ENCODE measurements around the gene CFAP44. TPM values are rescaled to one million over a fixed set of nuclear protein-coding genes. Genes with fewer than 3 reads are reported as not detected.

Gene CFAP44
- total and polyA plus RNA-seq, 2 of the 4 experiments (the other 2 are of a cell fraction): 0.90 to 1.7 TPM

GRCh38 chr3:113421082-113421481 is 20.2 kb downstream of the CFAP44 start:
- no peak overlapping the region for H2BK5ac ChIP-seq (ENCODE audit: low read depth, low read length, poor library complexity, severe bottlenecking)
- H3K27me3 ChIP-seq (ENCODE audit: control insufficient read depth, insufficient read depth, low read length): no peaks in the 10 kb centered on the region
- no TSS peak for BruUV-seq (replicated peaks)
- no peak for DNase-seq
- H3K56ac ChIP-seq (ENCODE audit: extremely low read depth, insufficient read depth, low read length): no peak overlapping the region
- ChIA-PET POLR2A (ENCODE audit: unreplicated experiment) (no interaction called here), CTCF (no interaction called here)
- H2AK5ac ChIP-seq (ENCODE audit: low read depth, low read length): no peak overlapping the region
- H3K23ac ChIP-seq (ENCODE audit: low read depth, low read length): no peak overlapping the region
- no peak overlapping the region for H3K18ac ChIP-seq (ENCODE audit: low read depth, low read length)
- H4K8ac ChIP-seq (ENCODE audit: low read depth in 2 of 2, low read length in 2 of 2): no peak overlapping the region
- in situ Hi-C loops (cut with MboI; ENCODE audit: low sequenced_read_pairs): no loop called here
- H3K4me3 ChIP-seq (ENCODE audit: insufficient read depth, low read depth, low read length): no peak overlapping the region
- WGBS, 2 experiments (ENCODE audit: extremely low coverage in 2 of 2, insufficient read length in 1 of 2): no CpG with 5 or more reads among the region's 3 CpGs
- H3K4me1 ChIP-seq (ENCODE audit: control insufficient read depth, insufficient read depth, low read length): no peaks in the 10 kb centered on the region
- no peak for ATAC-seq (ENCODE audit: low read depth)
- H3K9me1 ChIP-seq (ENCODE audit: insufficient read depth, low read length): no peaks in the 10 kb centered on the region
- no peak overlapping the region for H3K27ac ChIP-seq (ENCODE audit: insufficient read depth, low read length)
- H2BK15ac ChIP-seq (ENCODE audit: low read depth, low read length): no peak overlapping the region
- H2AK9ac ChIP-seq (replicated peaks; ENCODE audit: low read depth, low read length, poor library complexity): no peak overlapping the region
- no peak overlapping the region for H3K4me2 ChIP-seq (ENCODE audit: low read depth, low read length)
- H3K36me3 ChIP-seq (ENCODE audit: control insufficient read depth, insufficient read depth, low read length): no peaks in the 10 kb centered on the region; the same call in none of the 2 replicates
- H3K4ac ChIP-seq (ENCODE audit: low read depth, low read length): no peak overlapping the region
- no peaks in the 10 kb centered on the region for H4K20me1 ChIP-seq (ENCODE audit: insufficient read depth, low read length)
- H4K91ac ChIP-seq (ENCODE audit: insufficient read depth, low read depth, low read length): no peak overlapping the region
- no peak overlapping the region for H2BK20ac ChIP-seq (ENCODE audit: low read depth, low read length)
- no peaks in the 10 kb centered on the region for H3K79me1 ChIP-seq (ENCODE audit: low read depth in 1 of 2, low read length in 2 of 2)
- TF ChIP-seq USF2 (IDR thresholded peaks at IDR 0.05; ENCODE audit: low read depth, low read length): no peak
- no peak for TF ChIP-seq RCOR1 (IDR thresholded peaks at IDR 0.05; ENCODE audit: insufficient replicate concordance, low read length)
- TF ChIP-seq CEBPB (IDR thresholded peaks at IDR 0.05; ENCODE audit: low read depth, low read length): no peak
- no peak for TF ChIP-seq FOS (IDR thresholded peaks at IDR 0.05; ENCODE audit: low read depth, low read length)
- TF ChIP-seq POLR2A (IDR thresholded peaks at IDR 0.05; ENCODE audit: low read depth, low read length): no peak
- H3K14ac ChIP-seq (replicated peaks; ENCODE audit: low read depth, low read length): no peak overlapping the region
- H3K9me3 ChIP-seq (ENCODE audit: control insufficient read depth, insufficient read depth, low read length): no peaks in the 10 kb centered on the region
- no peak overlapping the region for H2BK120ac ChIP-seq (ENCODE audit: low read depth, low read length)
- H4K5ac ChIP-seq (ENCODE audit: low read depth, low read length): no peak overlapping the region
- dilution Hi-C loops (cut with HindIII; ENCODE audit: low sequenced_read_pairs, unreplicated experiment): no loop called here
- no peak overlapping the region for H3K9ac ChIP-seq (ENCODE audit: low read depth, low read length)
- no peak overlapping the region for H2AFZ ChIP-seq (replicated peaks; ENCODE audit: low read length, poor library complexity)
- intact Hi-C loops (cut with micrococcal nuclease): no loop called here

Measured in IMR-90 (cell line).